GM12873 (cell line): ENCODE results near the gene PRDX6.

Experiments
- CTCF ChIP-seq: IDR thresholded peaks from 2 replicates; pipeline ENCODE4 v1.5.1; 2012; ENCODE audit warnings: low read depth, mild to moderate bottlenecking, moderate library complexity, low read length, control low read depth; ENCODE audit not compliant: insufficient read depth; ENCODE audit errors: missing control alignments

PRDX6 gene

GRCh38 chr1:173436841-173437428 is 40.2 kb upstream of the PRDX6 start:
- TF ChIP-seq CTCF = no peak

GRCh38 chr1:173438675-173439074 is 38.5 kb upstream of the PRDX6 start:
- no peak for TF ChIP-seq CTCF

GRCh38 chr1:173440430-173440829 is 36.7 kb upstream of the PRDX6 start:
- no peak for TF ChIP-seq CTCF

GRCh38 chr1:173444757-173445156 is 32.4 kb upstream of the PRDX6 start:
- no peak for TF ChIP-seq CTCF

DNA sequence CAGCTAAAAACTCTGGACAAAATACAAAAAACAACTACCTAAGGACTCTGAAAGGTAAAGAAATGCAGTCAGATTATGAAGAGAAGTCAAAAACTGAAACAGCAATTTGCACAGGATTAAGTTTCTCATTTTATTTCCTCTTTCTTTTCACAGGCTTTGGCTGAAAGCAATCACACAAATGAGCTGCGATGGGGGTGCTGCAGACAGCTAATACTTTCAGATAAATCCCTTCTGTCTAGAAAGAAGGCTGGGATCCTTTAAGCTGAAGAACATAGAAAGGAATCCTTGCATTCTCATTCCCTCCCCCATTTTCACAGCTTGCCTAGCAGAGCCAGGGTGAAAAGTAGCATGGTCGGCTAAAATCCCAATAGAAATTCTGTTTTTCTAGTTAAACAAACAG is 32.0 kb upstream of the PRDX6 start:
- no peak for TF ChIP-seq CTCF

DNA sequence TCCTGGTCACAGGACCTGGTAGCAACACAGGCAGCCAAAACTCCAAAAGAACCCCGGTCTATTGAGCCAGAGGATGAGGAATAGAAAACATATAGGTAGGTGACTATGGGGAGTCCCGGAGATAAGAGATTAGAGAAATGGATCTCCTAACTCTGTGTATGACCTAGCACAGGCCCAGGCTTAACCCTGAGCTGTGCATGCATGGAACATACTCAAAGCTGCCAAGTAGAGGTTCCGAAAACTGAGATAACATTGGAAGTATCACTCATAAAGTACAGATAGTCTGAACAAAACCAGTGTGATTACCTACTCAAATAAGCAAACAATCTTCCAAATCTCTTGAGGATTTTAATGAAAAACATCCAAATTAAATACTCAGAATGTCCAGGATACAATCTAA is 31.5 kb upstream of the PRDX6 start:
- TF ChIP-seq CTCF = no peak

DNA sequence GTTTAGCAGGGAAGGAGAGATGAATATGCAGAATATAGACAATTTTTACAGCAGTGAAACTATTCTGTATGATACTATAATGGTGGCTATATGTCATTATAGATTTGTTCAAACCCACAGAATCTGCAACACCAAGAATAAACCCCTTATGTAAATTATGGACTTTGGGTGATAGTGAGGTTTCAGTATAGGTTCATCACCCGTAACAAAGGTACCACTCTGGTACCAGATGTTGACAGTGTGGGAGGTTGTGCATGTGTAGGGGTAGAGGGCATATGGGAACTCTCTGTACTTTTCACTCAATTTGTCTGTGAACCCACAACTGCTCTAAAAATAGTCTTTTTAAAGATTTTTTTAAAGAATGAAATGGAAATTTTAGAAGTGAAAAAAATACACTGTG is 29.9 kb upstream of the PRDX6 start:
- no peak for TF ChIP-seq CTCF
